ENCODE measurements around the gene CALR. TPM values are rescaled to one million over a fixed set of nuclear protein-coding genes. Genes with fewer than 3 reads are reported as not detected.

CALR gene
- polyA plus RNA-seq, 2 of the 4 experiments (the other 2 are of a cell fraction) = 419 to 494 TPM

- Histone ChIP-seq H3K4me2 (peak overlapping the region; percentile 99), H3K27ac (peak overlapping the region; percentile 91), H3K4me3 (peak overlapping the region; percentile 53), H3K4me1 (peaks cover 11% of the 10 kb centered on the region; the same call in 1 of the 3 replicates), H3K9me3 (no peaks in the 10 kb centered on the region)
- DNase-seq (ENCODE audit: low read depth in 1 of 2, low spot score in 1 of 2) = peak; percentile 53 to 76
- POLR2A ChIA-PET = interaction anchor here (0.7 to 0.9 kb wide), 2 partner anchors 13 to 80 kb away, joined by 3 read pairs; no protein-coding TSS in a partner anchor
- no peak for FAIRE-seq
- CTCF ChIA-PET = interaction anchor here (0.8 to 6.9 kb wide), 52 partner anchors 11 to 830 kb away, joined by 3 to 114 read pairs (median 5); partner anchors contain the start of genes FARSA, GCDH, IER2 and RAD23A
- ATAC-seq = peak; percentile 97 to 98
- 2% methylated on average over 18 of the region's 34 CpGs for WGBS (ENCODE audit: missing lambda C conversion rate)
- peak; percentile 57 for TF ChIP-seq SMC3 (IDR thresholded peaks at IDR 0.05)
- TF ChIP-seq MAZ (IDR thresholded peaks at IDR 0.05; ENCODE audit: borderline replicate concordance, low read depth, low read length) = peak; percentile 58; the same call in 1 of the 2 replicates
- TF ChIP-seq JUN (IDR thresholded peaks at IDR 0.05) = 0 out of 5 replicates have a peak, but pooled peaks of 1 of the 2 experiments have one; percentile 23
- TF ChIP-seq MAX (IDR thresholded peaks at IDR 0.05) = peak; percentile 52; the same call in 1 of the 2 replicates
- TF ChIP-seq MYC (IDR thresholded peaks at IDR 0.05; ENCODE audit: borderline replicate concordance, low read length) = peak; percentile 35; the same call in 1 of the 2 replicates
- TF ChIP-seq ZFP36 (IDR thresholded peaks at IDR 0.05; ENCODE audit: borderline replicate concordance, partially characterized antibody) = peak; percentile 75
- no peak for TF ChIP-seq RCOR1 (IDR thresholded peaks at IDR 0.05; ENCODE audit: low read depth, low read length)
- no peak for TF ChIP-seq RFX5 (IDR thresholded peaks at IDR 0.05)
- peak; percentile 53 to 63 for TF ChIP-seq RAD21 (conservative IDR thresholded peaks at IDR 0.05 in 1 of 2, IDR thresholded peaks at IDR 0.05 in 1 of 2)
- TF ChIP-seq CTCF (IDR thresholded peaks at IDR 0.05) = peak; percentile 67
Observed at GRCh38 chr19:12965017-12965811, 26.8 kb downstream of the CALR start.

GRCh38 chr19:12965812-12966135, 27.4 kb downstream of the CALR start:
- H3K4me3 ChIP-seq = peak overlapping the region; percentile 53; the same call in 1 of the 3 replicates
- peaks cover 11% of the 10 kb centered on the region; the same call in 1 of the 3 replicates for H3K4me1 ChIP-seq
- ATAC-seq (no peak), FAIRE-seq (no peak), DNase-seq (ENCODE audit: low read depth in 1 of 2, low spot score in 1 of 2) (no peak)
- ChIA-PET POLR2A (interaction anchor here (0.7 kb wide), 1 partner anchor 12 kb away, joined by 3 read pairs; no protein-coding TSS in a partner anchor), CTCF (interaction anchor here (0.8 to 6.9 kb wide), 47 partner anchors 11 to 624 kb away, joined by 3 to 114 read pairs (median 6); partner anchors contain the start of genes FARSA, GCDH, IER2 and RAD23A)
- peak overlapping the region; percentile 91 for H3K27ac ChIP-seq
- peak overlapping the region; percentile 99 for H3K4me2 ChIP-seq
- no peaks in the 10 kb centered on the region for H3K9me3 ChIP-seq
- no peak for TF ChIP-seq KDM5A (IDR thresholded peaks at IDR 0.05)
- TF ChIP-seq CBX2 (IDR thresholded peaks at IDR 0.05; ENCODE audit: borderline replicate concordance, low read depth) = no peak
- no peak for TF ChIP-seq EP300 (IDR thresholded peaks at IDR 0.05)
- no peak for TF ChIP-seq FOXS1 (CRISPR knock-in tag; IDR thresholded peaks at IDR 0.05)
- TF ChIP-seq MAZ (IDR thresholded peaks at IDR 0.05; ENCODE audit: borderline replicate concordance, low read depth, low read length) = no peak
- no peak for TF ChIP-seq JUNB (IDR thresholded peaks at IDR 0.05)
- TF ChIP-seq FOSL2 (IDR thresholded peaks at IDR 0.05) = no peak
- no peak for TF ChIP-seq FOSL2 (CRISPR knock-in tag; IDR thresholded peaks at IDR 0.05)
- no peak for TF ChIP-seq RAD21 (conservative IDR thresholded peaks at IDR 0.05 in 1 of 2, IDR thresholded peaks at IDR 0.05 in 1 of 2)
- TF ChIP-seq PBX3 (IDR thresholded peaks at IDR 0.05) = no peak
- no peak for TF ChIP-seq HES2 (IDR thresholded peaks at IDR 0.05)
- WGBS (ENCODE audit: missing lambda C conversion rate) = 55% methylated on average over 8 of the region's 8 CpGs
